HG03103 (cell line): Measurements from ENCODE around the gene TIMM44.
"Not testable (repeated sequence)": the region's sequence is repeated elsewhere in the genome, so short reads cannot be mapped to it uniquely, and the experiment has no call there.

Source experiments
- ATAC-seq: cut with Tn5 transposase; IDR thresholded peaks from one replicate; pipeline ENCODE4 v1.9.1; 2021; ENCODE audit warnings: low read depth; ENCODE audit not compliant: unreplicated experiment

Gene TIMM44

GRCh38 chr19:7926727-7927604, 16.5 kb downstream of the TIMM44 start:
- no peak for ATAC-seq

GRCh38 chr19:7926021-7926726, 17.3 kb downstream of the TIMM44 start, which contains the start of gene CTXN1:
Gene CTXN1, minus strand, starts transcription at chr19:7926135. Its CDS starts 597 bp downstream, at chr19:7925538.
- ATAC-seq = no peak

GRCh38 chr19:7925171-7925851, 18.2 kb downstream of the TIMM44 start:
- ATAC-seq = no peak

- ATAC-seq = no peak
These were observed 18.8 kb downstream of the TIMM44 start for GRCh38 chr19:7924651-7925170.

- ATAC-seq = no peak
These were observed 19.2 kb downstream of the TIMM44 start for GRCh38 chr19:7924241-7924640.

GRCh38 chr19:7923295-7924191, 19.9 kb downstream of the TIMM44 start:
- no peak for ATAC-seq

GRCh38 chr19:7922836-7923195, 20.6 kb downstream of the TIMM44 start:
- no peak for ATAC-seq

GRCh38 chr19:7921967-7922835, 21.3 kb downstream of the TIMM44 start:
- ATAC-seq = no peak

GRCh38 chr19:7921302-7921966, 22.0 kb downstream of the TIMM44 start:
- ATAC-seq = no peak

- peak; percentile 37 for ATAC-seq
These were observed 22.8 kb downstream of the TIMM44 start for GRCh38 chr19:7920519-7921301.

- peak; percentile 47 for ATAC-seq
These were observed 23.6 kb downstream of the TIMM44 start, which contains the start of gene SNAPC2 for GRCh38 chr19:7919610-7920518. Gene SNAPC2, plus strand, starts transcription at chr19:7920338. Its CDS starts 29 bp downstream, at chr19:7920367.

GRCh38 chr19:7918615-7919421, 24.6 kb downstream of the TIMM44 start:
- no peak for ATAC-seq

- ATAC-seq = not testable (repeated sequence)
These were observed 25.3 kb downstream of the TIMM44 start for GRCh38 chr19:7918062-7918614.

- no peak for ATAC-seq
These were observed 26.0 kb downstream of the TIMM44 start for GRCh38 chr19:7917267-7918061.

GRCh38 chr19:7916955-7917266, 26.6 kb downstream of the TIMM44 start:
- no peak for ATAC-seq
